A549 (cell line): Measurements from ENCODE around the gene SBNO2. TPM values are rescaled to one million over a fixed set of nuclear protein-coding genes. Genes with fewer than 3 reads are reported as not detected.

Experiments
- ATAC-seq, 2 experiments: fragments of 200-7000 bp in 1 of 2; fragments of >200 bp in 1 of 2; cut with Nextera tagmentation in 1 of 2; cut with Tn5 transposase in 1 of 2; 3 replicates each; pipeline versions ENCODE4 v1.8.0 to v1.9.1; 2018 to 2020; ENCODE audit warnings: mild to moderate bottlenecking in 1 of 2, moderate library complexity in 1 of 2
- CTCF ChIA-PET: fragments of 300-600 bp; sonication (Branson Sonifier 250); formaldehyde crosslinking; extraction: SDS; loops from one replicate; lab custom pipeline; 2021; ENCODE audit warnings: antibody characterized with exemption, inconsistent platforms; lab: Yijun Ruan, JAX
- POLR2A ChIA-PET: fragments of 350-600 bp; formaldehyde crosslinking; extraction: SDS; loops from one replicate; lab custom pipeline; 2021; ENCODE audit warnings: antibody characterized with exemption, inconsistent platforms; lab: Yijun Ruan, JAX
- DNase-seq, 2 experiments: peaks; one replicate each; pipeline versions ENCODE4 v3.0.0 to v3.0.0-alpha.2; 2011 to 2016; ENCODE audit warnings: low read depth in 1 of 2, low spot score in 1 of 2
- FAIRE-seq: peaks from 2 replicates; lab custom pipeline; 2011; peaks lifted over from hg19 to GRCh38; lab: Jason Lieb, UNC
- H3K27ac ChIP-seq, 2 experiments: fragments of >200 bp; sonication (Bioruptor Twin); formaldehyde crosslinking; 3 replicates each; pipeline ENCODE4 v1.5.1; 2016 to 2017
- H3K4me1 ChIP-seq: fragments of >200 bp; sonication (Bioruptor Twin); formaldehyde crosslinking; 3 replicates; pipeline ENCODE4 v1.6.1; 2016
- H3K4me2 ChIP-seq: fragments of >200 bp; sonication (Bioruptor Twin); formaldehyde crosslinking; 3 replicates; pipeline ENCODE4 v1.6.1; 2016
- H3K4me3 ChIP-seq: fragments of >200 bp; sonication (Bioruptor Twin); formaldehyde crosslinking; 3 replicates; pipeline ENCODE4 v1.5.1; 2016
- H3K9me3 ChIP-seq: fragments of >200 bp; sonication (Bioruptor Twin); formaldehyde crosslinking; 3 replicates; pipeline ENCODE4 v1.6.1; 2016
- ATOH8 ChIP-seq: fragments of 250-450 bp; sonication (Bioruptor Pico); IDR thresholded peaks from 2 replicates; pipeline ENCODE4 v1.5.0; 2020; ENCODE audit warnings: low read depth, mild to moderate bottlenecking, moderate library complexity
- CBX2 ChIP-seq: fragments of 200-600 bp; sonication (generic); IDR thresholded peaks from 2 replicates; pipeline ENCODE4 v1.6.1; 2016; ENCODE audit warnings: low read depth, mild to moderate bottlenecking, borderline replicate concordance
- CBX8 ChIP-seq: fragments of 200-600 bp; sonication (generic); IDR thresholded peaks from 2 replicates; pipeline ENCODE4 v1.6.1; 2016
- E2F6 ChIP-seq: IDR thresholded peaks from 2 replicates; pipeline ENCODE4 v1.6.1; 2012; ENCODE audit warnings: low read depth, borderline replicate concordance
- EHMT2 ChIP-seq: fragments of 200-600 bp; sonication (generic); IDR thresholded peaks from 2 replicates; pipeline ENCODE4 v1.6.1; 2016; ENCODE audit warnings: antibody characterized with exemption, low read depth, mild to moderate bottlenecking, moderate library complexity
- ELK1 ChIP-seq: fragments of 150-350 bp; IDR thresholded peaks from 2 replicates; pipeline ENCODE4 v1.6.1; 2014; ENCODE audit warnings: low read depth, mild to moderate bottlenecking, low read length
- FOSL2 ChIP-seq, 2 experiments: fragments of 450-650 bp in 1 of 2; fragments of >200 bp in 1 of 2; sonication (Bioruptor Twin) in 1 of 2; formaldehyde crosslinking; IDR thresholded peaks; 2 replicates each; pipeline versions ENCODE4 v1.5.0 to v1.6.1; 2016 to 2020; ENCODE audit warnings: mild to moderate bottlenecking in 1 of 2, moderate library complexity in 1 of 2
- HES2 ChIP-seq: fragments of >200 bp; sonication (Bioruptor Twin); formaldehyde crosslinking; IDR thresholded peaks from 2 replicates; pipeline ENCODE4 v1.6.1; 2016
- HEYL ChIP-seq: fragments of 250-450 bp; sonication (Bioruptor Pico); IDR thresholded peaks from 2 replicates; pipeline ENCODE4 v1.8.0; 2021; ENCODE audit warnings: mild to moderate bottlenecking, moderate library complexity
- HOXA7 ChIP-seq: fragments of 250-450 bp; sonication (Bioruptor Pico); IDR thresholded peaks from 2 replicates; pipeline ENCODE4 v1.5.0; 2020; ENCODE audit warnings: mild to moderate bottlenecking, moderate library complexity
- HOXB5 ChIP-seq: fragments of 250-450 bp; sonication (Bioruptor Pico); IDR thresholded peaks from 2 replicates; pipeline ENCODE4 v1.5.0; 2020; ENCODE audit warnings: mild to moderate bottlenecking, moderate library complexity
- NFE2L2 ChIP-seq: fragments of 150-350 bp; conservative IDR thresholded peaks from 2 replicates; pipeline ENCODE4 v1.6.1; 2014; ENCODE audit warnings: low read length
- NPAS2 ChIP-seq: fragments of 250-450 bp; sonication (Bioruptor Pico); IDR thresholded peaks from 2 replicates; pipeline ENCODE4 v1.8.0; 2022; ENCODE audit warnings: mild to moderate bottlenecking, moderate library complexity, borderline replicate concordance
- POLR2A ChIP-seq: IDR thresholded peaks from 2 replicates; pipeline ENCODE4 v1.6.1; 2012; ENCODE audit warnings: mild to moderate bottlenecking, low read length
- RCOR1 ChIP-seq: fragments of 150-350 bp; IDR thresholded peaks from 2 replicates; pipeline ENCODE4 v1.6.1; 2014; ENCODE audit warnings: antibody characterized with exemption, low read length, low read depth
- RFX5 ChIP-seq: fragments of 450-650 bp; IDR thresholded peaks from 2 replicates; pipeline ENCODE4 v1.7.1; 2014; ENCODE audit warnings: antibody characterized with exemption, mild to moderate bottlenecking, moderate library complexity
- TFCP2L1 ChIP-seq: fragments of 250-450 bp; sonication (Bioruptor Pico); IDR thresholded peaks from 2 replicates; pipeline ENCODE4 v1.5.0; 2021; ENCODE audit warnings: mild to moderate bottlenecking
- TP53 ChIP-seq: fragments of 250-450 bp; sonication (Bioruptor Pico); IDR thresholded peaks from 2 replicates; pipeline ENCODE4 v1.5.0; 2021; ENCODE audit warnings: mild to moderate bottlenecking, moderate library complexity
- ZC3H11A ChIP-seq: fragments of 450-650 bp; IDR thresholded peaks from 2 replicates; pipeline ENCODE4 v1.6.1; 2014; ENCODE audit warnings: antibody characterized with exemption, mild to moderate bottlenecking
- ZNF302 ChIP-seq: fragments of 250-450 bp; sonication (Bioruptor Pico); IDR thresholded peaks from 2 replicates; pipeline ENCODE4 v1.9.0; 2021; ENCODE audit warnings: inconsistent platforms, mild to moderate bottlenecking, moderate library complexity
- WGBS: methylation state at CpG from one replicate; pipeline ENCODE4 v1.1.6; 2017; ENCODE audit errors: missing lambda C conversion rate; 5-methylcytosine and 5-hydroxymethylcytosine counted together
- polyA plus RNA-seq, 4 experiments: library from polyadenylated mRNA; depleted of rRNA in 3 of 4; stranded (reverse); fragments of >200 nt; fragmentation: RNase III in 1 of 4; extraction: RNeasy Plus Mini Kit Qiagen cat#74134 plus additional on column Dnase treatment in 1 of 4; gene quantifications; 2 replicates in 3 of 4; 3 replicates in 1 of 4; pipeline ENCODE4 v1.2.3, GENCODE V29; 2011 to 2017

The SBNO2 gene
- polyA plus RNA-seq, 2 of the 4 experiments (the other 2 are of a cell fraction): 6.8 to 27.0 TPM

GRCh38 chr19:1062387-1063029 lies 111.6 kb downstream of the SBNO2 start:
- H3K4me2 ChIP-seq: no peak overlapping the region
- no peak for DNase-seq
- no peak for TF ChIP-seq ATOH8 (CRISPR knock-in tag)
- no peak for TF ChIP-seq HES2
- WGBS: 84% methylated on average over 14 of the region's 17 CpGs
- ATAC-seq: no peak
- H3K4me1 ChIP-seq: peaks cover 31% of the 10 kb centered on the region
- no peak overlapping the region for H3K4me3 ChIP-seq
- ChIA-PET CTCF (no interaction called here), POLR2A (no interaction called here)
- no peak for FAIRE-seq
- H3K27ac ChIP-seq: no peak overlapping the region
- no peaks in the 10 kb centered on the region for H3K9me3 ChIP-seq

- FAIRE-seq: no peak
These were observed 112.1 kb downstream of the SBNO2 start for GRCh38 chr19:1061987-1062386.

GRCh38 chr19:1060689-1061088 lies 113.4 kb downstream of the SBNO2 start:
- peaks cover 13% of the 10 kb centered on the region for H3K4me1 ChIP-seq
- no peak for ATAC-seq
- no peaks in the 10 kb centered on the region for H3K9me3 ChIP-seq
- no peak overlapping the region for H3K4me3 ChIP-seq
- H3K27ac ChIP-seq: no peak overlapping the region
- CTCF ChIA-PET: interaction anchor here (0.7 to 2.2 kb wide), 3 partner anchors 10 to 53 kb away, joined by 3 to 5 read pairs (median 4); no protein-coding TSS in a partner anchor
- H3K4me2 ChIP-seq: no peak overlapping the region
- TF ChIP-seq RCOR1 (no peak), POLR2A (no peak), E2F6 (no peak), ZC3H11A (no peak), CBX8 (no peak), HEYL (CRISPR knock-in tag) (no peak), ZNF302 (CRISPR knock-in tag) (no peak), TFCP2L1 (no peak), FOSL2 (IDR thresholded peaks at IDR 0.05) (no peak), FOSL2 (CRISPR knock-in tag; IDR thresholded peaks at IDR 0.05) (no peak), CBX2 (no peak), NPAS2 (CRISPR knock-in tag) (no peak), TP53 (CRISPR knock-in tag) (no peak)
- TF ChIP-seq, all 56 proteins: peak for 0
- FAIRE-seq (no peak), DNase-seq (no peak)
- POLR2A ChIA-PET: no interaction called here
- 56% methylated on average over 3 of the region's 5 CpGs for WGBS

More at GRCh38 chr19:1061987-1062386, 112.1 kb downstream of the SBNO2 start:
- Histone ChIP-seq H3K4me3 (no peak overlapping the region), H3K9me3 (no peaks in the 10 kb centered on the region), H3K4me1 (peaks cover 25% of the 10 kb centered on the region), H3K4me2 (no peak overlapping the region), H3K27ac (no peak overlapping the region)
- ChIA-PET CTCF (no interaction called here), POLR2A (no interaction called here)
- ATAC-seq (no peak), DNase-seq (no peak)
- 98% methylated on average over 11 of the region's 20 CpGs for WGBS
- TF ChIP-seq ELK1 (no peak), EHMT2 (no peak), HOXA7 (no peak), ZNF302 (CRISPR knock-in tag) (no peak), HOXB5 (CRISPR knock-in tag) (no peak), NFE2L2 (no peak), RFX5 (no peak), CBX2 (no peak), CBX8 (no peak)
